Activated CD8-positive, alpha-beta memory T cell treated with anti-CD3 and anti-CD28 coated beads for 1 hour (primary cell): Measurements from ENCODE around the gene GIGYF2.
"Not testable (repeated sequence)": the region's sequence is repeated elsewhere in the genome, so short reads cannot be mapped to it uniquely, and the experiment has no call there.

ENCODE experiments used
- DNase-seq, 2 donors: peaks; one replicate each; pipeline ENCODE4 v3.0.0-alpha.2; 2020; ENCODE audit warnings: low read depth in 1 of 2; ENCODE audit errors: extremely low read depth in 1 of 2

Gene GIGYF2

GRCh38 chr2:232890896-232891601, 193.9 kb downstream of the GIGYF2 start:
- no peak for DNase-seq

DNA sequence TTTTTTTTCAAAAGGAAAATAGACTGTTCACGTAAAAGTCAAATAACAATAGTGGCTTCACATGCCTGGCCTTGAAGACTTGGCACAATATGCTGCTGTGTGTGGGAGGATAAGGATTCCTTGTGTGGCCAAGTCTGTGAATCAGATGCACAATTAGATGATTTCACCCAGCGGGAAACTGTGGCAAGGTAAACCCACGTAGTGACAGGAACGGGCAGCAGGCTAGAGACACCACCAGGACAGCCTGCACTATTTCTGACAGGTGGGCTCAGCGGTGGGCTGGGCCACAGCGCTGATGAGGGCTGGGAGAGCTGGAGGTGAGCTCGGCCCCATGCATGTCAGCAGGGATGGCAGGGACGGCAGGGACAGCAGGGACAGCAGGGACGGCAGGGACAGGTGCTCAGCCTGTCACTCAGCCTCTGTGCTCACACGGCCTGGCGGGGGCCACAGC, 194.5 kb downstream of the GIGYF2 start:
- DNase-seq = no peak

GRCh38 chr2:232892221-232892620, 195.1 kb downstream of the GIGYF2 start:
- DNase-seq = no peak

GRCh38 chr2:232892843-232893242, 195.7 kb downstream of the GIGYF2 start:
- DNase-seq = no peak

- DNase-seq = no peak
These were observed 196.7 kb downstream of the GIGYF2 start for GRCh38 chr2:232893834-232894233.

DNA sequence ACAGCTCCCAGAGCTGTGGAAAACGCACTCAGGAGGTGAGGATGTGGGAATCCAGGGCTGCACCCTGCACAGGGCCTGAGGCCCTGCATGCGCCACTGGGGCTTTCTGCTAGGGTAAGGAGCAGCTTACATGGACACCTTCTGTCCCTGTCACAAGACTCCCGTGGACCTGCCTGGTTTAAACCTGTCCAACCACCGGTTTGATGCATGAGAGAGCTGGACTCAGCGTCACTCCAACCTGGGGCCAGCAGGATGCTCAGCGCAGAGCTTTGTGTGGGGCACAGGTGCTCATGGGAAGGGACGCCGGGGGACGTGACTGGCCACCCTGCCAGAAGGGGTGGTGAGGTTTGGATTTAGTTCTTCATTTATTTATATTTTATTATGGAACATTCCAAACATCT, 197.1 kb downstream of the GIGYF2 start:
- no peak for DNase-seq

GRCh38 chr2:232894746-232895145, 197.6 kb downstream of the GIGYF2 start:
- no peak for DNase-seq

DNA sequence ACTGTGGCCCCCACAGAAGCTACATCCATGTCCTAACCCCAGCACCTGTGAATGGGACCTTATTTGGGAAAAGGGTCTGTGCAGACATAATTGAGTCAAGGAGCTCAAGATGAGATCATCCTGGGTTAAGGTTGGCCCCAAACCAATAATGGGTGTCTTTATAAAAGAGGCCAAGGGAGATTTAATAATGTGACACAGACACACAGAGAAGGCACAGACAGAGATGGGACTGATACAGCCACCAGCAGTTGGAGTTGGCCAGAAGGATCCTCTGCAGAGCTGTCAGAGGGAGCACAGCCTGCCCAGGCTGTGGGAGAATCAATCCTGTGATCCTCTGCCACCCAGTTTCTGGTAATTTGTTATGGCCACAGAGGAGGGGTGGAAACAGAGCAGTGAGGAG, 199.0 kb downstream of the GIGYF2 start:
- no peak for DNase-seq

DNA sequence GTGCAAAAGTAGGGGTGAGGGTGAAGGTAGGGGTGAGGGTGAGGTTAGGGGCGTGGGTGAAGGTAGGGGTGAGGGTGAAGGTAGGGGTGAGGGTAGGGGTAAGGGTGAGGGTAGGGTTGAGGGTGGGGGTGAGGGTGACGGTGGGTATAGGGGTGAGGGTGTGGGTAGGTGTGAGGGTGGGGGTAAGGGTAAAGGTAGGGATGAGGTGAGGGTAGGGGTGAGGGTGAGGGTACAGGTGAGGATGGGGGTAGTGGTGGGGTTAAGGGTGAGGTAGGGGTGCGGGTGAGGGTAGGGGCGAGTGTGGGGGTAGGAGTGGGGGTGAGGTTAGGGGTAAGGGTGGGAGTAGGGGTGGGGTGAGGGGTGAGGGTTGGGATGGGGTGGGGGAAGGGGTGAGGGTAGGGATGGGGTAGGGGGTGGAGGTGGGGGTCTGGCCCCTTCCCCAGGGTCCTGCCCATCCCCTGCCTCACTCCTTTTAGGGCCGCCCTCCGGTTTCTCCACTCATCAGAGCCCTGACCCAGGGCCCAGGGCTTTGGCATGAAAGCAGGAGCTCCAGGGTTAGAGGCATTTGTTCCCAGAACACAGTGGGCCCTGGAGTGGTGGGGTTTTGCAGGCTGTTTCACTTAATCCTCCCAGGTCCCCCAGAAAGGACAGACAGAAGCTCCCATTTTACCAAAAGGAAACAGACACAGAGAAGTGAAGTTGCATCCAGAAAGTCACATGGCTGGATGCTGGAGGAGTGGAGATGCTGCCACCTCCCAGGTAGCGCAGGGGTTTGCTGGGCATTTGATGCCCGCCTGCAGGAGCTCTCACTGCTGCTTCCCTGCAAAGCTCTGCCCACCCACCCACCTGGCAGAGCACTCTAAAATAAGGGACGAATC, 199.8 kb downstream of the GIGYF2 start:
- no peak for DNase-seq

DNA sequence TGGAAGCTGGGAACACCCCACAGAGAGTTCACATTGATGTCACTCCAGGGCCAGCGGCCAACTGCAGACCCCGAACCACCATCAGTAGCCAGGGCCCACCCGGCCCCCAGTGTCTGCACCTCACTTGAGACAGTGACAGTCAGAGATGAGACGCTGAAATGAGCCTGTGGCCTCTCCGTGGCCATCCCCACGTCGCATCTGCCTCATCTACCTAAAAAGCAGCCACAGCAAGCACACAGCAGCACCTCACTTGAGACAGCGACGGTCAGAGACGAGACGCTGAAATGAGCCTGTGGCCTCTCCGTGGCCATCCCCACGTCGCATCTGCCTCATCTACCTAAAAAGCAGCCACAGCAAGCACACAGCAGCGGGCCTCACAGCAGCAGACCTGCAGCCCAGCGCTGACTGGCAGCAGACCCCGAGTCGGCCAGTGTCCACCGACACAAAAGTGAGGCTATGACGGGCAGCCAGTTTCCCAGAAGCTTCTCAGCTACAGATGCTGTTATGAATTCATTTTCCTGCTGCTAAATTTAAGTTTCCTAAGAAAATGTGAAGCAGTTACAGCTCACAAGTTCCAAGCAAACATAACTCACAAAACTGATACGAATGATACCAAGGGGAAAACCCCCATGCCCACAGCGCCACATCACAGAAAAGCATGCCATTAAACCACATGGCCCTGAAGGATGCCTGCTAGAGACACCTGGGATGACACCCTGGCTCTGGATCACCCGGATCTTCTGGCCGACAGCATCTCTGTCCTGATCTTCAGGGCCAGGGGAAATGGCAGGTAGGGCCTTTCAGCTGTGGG, 200.7 kb downstream of the GIGYF2 start:
- DNase-seq = no peak

- no peak for DNase-seq
These were observed 201.7 kb downstream of the GIGYF2 start for GRCh38 chr2:232898592-232899543.

GRCh38 chr2:232900811-232901735, 203.9 kb downstream of the GIGYF2 start:
- DNase-seq = no peak

DNA sequence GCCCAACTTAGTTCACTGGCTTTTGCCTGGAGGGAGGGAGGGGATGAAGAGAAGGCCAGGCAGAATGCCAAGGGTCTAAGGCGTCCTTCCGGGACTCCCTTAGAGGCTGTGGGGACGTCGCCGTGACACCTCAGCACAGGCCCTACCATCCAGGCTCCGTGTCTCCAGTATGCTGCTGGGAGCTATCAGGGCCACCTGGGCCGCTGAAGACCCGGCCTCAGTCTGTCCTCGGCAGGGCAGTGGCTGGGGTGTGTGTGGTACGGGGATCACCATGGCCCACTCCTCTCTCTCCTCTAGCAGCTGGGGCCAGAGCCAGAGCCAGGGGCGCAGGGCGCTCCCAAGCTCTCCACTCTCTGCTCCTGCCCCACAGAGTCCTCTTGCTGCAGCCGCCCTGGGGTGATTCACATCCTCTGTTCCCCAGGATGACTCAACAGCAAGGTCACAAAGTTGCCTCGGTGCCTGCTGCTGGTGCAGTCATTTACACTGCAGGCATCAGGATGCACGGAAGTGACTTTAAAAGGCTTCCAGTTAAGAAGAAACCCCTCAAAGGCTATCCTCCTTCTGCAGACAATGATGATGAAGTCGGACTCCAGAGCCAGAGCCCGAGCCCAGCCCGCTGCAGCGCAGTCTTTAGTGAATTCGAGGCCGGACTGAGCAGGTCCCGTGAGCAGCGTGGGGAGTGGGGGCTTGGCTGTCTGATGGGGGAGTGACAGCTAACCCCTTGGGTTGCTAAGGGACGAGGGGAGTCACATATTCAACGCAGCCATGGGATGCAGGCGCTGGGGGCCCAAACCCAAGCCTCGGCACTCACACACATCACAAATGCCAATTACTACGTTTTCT, 204.8 kb downstream of the GIGYF2 start:
- no peak for DNase-seq

DNA sequence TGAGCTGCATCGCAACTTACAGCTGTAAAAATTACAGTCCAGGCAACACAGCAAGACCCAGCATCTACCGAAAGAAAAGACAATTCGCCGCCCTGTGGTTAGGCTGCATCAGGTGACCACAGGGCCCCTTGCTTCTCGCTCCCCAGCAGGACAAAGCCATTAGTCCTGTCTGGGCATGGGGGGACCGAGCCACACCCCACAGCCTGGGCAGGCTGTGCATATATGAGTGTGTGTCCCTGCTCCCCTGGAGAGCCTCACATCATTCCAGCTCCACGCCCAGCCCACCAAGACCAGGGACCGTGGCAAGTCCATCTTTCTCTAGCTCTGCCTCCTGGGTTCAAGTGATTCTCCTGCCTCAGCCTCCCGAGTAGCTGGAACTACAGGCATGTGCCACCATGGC, 206.9 kb downstream of the GIGYF2 start:
- no peak for DNase-seq

DNA sequence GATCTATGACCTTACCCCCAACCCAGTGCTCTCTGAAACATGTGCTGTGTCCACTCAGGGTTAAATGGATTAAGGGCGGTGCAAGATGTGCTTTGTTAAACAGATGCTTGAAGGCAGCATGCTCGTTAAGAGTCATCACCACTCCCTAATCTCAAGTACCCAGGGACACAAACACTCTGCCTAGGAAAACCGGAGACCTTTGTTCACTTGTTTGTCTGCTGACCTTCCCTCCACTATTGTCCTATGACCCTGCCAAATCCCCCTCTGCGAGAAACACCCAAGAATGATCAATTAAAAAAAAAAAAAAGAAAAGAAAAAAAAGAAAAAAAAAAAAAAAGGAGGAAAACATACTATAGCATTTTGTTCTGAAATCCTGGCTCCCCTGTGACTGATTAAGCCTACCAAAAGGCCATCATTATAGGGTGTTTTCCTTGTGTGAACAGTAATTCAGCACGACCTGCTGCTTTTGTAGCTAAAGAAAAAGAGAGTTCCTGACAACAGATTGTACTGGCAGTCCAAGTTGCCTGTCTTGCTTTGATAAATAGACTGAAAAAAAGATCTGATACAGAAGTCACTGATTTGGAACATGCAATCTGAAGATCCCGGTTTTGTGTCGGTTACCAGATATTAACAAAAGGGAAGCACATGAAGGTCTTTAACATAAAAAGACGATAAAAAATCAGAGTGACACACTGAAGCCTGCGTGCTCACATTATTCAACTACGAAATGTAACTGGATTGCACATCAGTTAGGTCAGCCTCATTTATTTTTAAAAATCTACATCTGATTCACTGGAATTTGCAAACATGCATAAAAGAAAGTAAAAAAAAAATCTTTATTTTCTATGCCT, 210.0 kb downstream of the GIGYF2 start:
- not testable (repeated sequence) for DNase-seq

DNA sequence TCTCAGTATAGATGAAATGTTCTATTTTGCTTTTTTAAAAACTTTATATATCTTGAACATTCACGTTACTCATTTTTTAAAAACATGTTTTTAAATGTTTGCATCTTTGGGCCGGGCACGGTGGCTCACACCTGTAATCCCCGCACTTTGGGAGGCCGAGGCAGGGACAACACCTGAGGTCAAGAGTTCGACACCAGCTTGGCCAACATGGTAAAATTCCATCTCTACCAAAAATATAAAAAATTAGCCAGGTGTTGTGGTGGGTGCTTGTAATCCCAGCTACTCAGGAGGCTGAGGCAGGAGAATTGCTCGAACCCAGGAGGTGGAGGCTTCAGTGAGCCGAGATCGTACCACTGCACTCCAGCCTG, 210.6 kb downstream of the GIGYF2 start:
- DNase-seq = not testable (repeated sequence)

DNA sequence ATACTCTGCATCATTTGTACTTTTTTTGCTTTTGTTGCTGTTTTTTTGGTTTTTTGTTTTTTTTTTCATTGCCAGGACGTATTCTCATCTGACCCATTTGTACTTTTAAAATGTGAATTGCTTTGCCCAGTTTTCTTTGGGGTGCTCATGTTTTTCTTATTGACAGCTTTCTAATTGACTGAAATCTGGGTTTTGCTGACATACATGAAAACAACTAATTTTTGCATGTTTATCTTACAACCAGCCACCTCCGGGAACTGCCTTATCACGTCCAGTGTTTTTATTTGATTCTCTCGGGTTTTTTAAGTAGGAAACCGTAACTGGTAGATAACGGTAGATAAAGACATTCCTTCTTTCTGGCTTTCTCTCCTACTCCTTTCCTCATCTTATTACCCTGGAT, 211.6 kb downstream of the GIGYF2 start:
- no peak for DNase-seq
